Urinary bladder (tissue), 4 donors: ENCODE measurements around the gene RUNX2. TPM values are rescaled to one million over a fixed set of nuclear protein-coding genes. Genes with fewer than 3 reads are reported as not detected.

Experiments
- DNase-seq: peaks from one replicate; pipeline ENCODE4 v3.0.0-alpha.2; 2015; ENCODE audit errors: extremely low spot score
- H3K27ac ChIP-seq: one replicate; pipeline ENCODE4 v1.5.1; 2013; ENCODE audit warnings: low read depth, mild to moderate bottlenecking, moderate library complexity
- H3K36me3 ChIP-seq: one replicate; pipeline ENCODE4 v1.6.1; 2013; ENCODE audit warnings: mild to moderate bottlenecking, moderate library complexity; ENCODE audit not compliant: insufficient read depth
- H3K4me1 ChIP-seq: one replicate; pipeline ENCODE4 v1.6.1; 2013; ENCODE audit warnings: mild to moderate bottlenecking, moderate library complexity; ENCODE audit not compliant: insufficient read depth
- H3K4me3 ChIP-seq: one replicate; pipeline ENCODE4 v1.5.1; 2013; ENCODE audit warnings: low read depth, low read length
- WGBS: extraction: QIAGEN DNeasy Blood & Tissue Kit; methylation state at CpG from one replicate; pipeline ENCODE4 v1.1.7; 2013; 5-methylcytosine and 5-hydroxymethylcytosine counted together
- polyA plus RNA-seq: library from polyadenylated mRNA; stranded (reverse); fragments of 200-250 nt; gene quantifications from one replicate; pipeline ENCODE4 v1.2.3, GENCODE V29; 2013
- total RNA-seq: library from RNA; depleted of rRNA; stranded (reverse); fragments of >200 nt; gene quantifications from one replicate; pipeline ENCODE4 v1.2.3, GENCODE V29; 2014
- donor health status: healthy with polysubstance abuse.
- donor health status: healthy.

The RUNX2 gene
- total and polyA plus RNA-seq, 2 donors: 2.4 to 2.6 TPM

- DNase-seq: no peak
- H3K4me3 ChIP-seq: no peak overlapping the region
- H3K4me1 ChIP-seq: no peaks in the 10 kb centered on the region
- 93% methylated on average over 4 of the region's 4 CpGs for WGBS
- H3K36me3 ChIP-seq: no peaks in the 10 kb centered on the region
- no peak overlapping the region for H3K27ac ChIP-seq
Measured at GRCh38 chr6:45653117-45653883, 325.2 kb downstream of the RUNX2 start.

- WGBS: 95% methylated on average over 2 of the region's 2 CpGs
- no peak for DNase-seq
- Histone ChIP-seq H3K4me1 (no peaks in the 10 kb centered on the region), H3K36me3 (no peaks in the 10 kb centered on the region), H3K27ac (no peak overlapping the region), H3K4me3 (no peak overlapping the region)
Measured at GRCh38 chr6:45654673-45655072, 326.5 kb downstream of the RUNX2 start.

- WGBS: 71% methylated on average over 4 of the region's 4 CpGs
- Histone ChIP-seq H3K36me3 (no peaks in the 10 kb centered on the region), H3K4me1 (no peaks in the 10 kb centered on the region), H3K4me3 (no peak overlapping the region), H3K27ac (no peak overlapping the region)
- no peak for DNase-seq
Measured at GRCh38 chr6:45655745-45656476, 327.8 kb downstream of the RUNX2 start.

DNA sequence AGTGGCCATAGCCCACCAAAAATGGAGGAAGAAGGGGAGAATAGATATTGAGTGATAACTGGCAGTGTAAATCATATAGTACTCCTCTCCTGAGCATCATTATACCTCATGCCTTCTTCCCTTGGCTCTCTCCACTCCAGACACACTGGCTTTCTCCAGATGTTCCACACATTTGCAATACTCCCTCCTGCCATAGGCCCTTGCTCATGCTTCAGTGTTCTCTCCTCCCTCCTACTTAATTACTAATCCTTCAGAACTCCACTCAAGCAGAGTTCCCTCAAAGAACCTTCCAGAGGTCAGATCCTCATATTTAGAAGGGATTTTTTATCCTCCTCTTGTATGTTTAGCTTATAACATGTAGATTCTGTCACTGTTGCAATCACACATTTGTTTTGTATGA lies 329.1 kb downstream of the RUNX2 start:
- Histone ChIP-seq H3K36me3 (no peaks in the 10 kb centered on the region), H3K4me1 (no peaks in the 10 kb centered on the region), H3K27ac (no peak overlapping the region), H3K4me3 (no peak overlapping the region)
- no peak for DNase-seq

DNA sequence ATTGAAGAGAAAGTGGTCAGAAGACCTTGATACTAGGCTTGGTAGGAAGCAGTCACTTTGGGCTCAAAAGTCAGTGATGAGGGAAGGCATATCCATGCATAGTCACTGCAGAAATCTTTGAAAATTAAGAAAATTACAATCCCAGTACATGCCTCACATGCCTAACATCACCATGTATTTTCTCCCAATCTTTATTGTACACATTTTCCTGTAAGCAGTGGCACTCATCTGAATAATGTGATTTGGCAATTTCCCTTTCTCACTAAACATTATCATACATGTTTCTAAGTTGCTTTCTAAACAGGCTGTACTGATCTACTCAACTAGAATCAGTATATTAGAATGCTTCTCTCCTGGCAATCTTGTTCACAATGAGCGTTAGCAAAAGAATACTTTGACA lies 330.3 kb downstream of the RUNX2 start:
- H3K4me3 ChIP-seq: no peak overlapping the region
- H3K36me3 ChIP-seq: no peaks in the 10 kb centered on the region
- no peak for DNase-seq
- no peaks in the 10 kb centered on the region for H3K4me1 ChIP-seq
- 93% methylated on average over 1 of the region's 1 CpG for WGBS
- H3K27ac ChIP-seq: no peak overlapping the region

DNA sequence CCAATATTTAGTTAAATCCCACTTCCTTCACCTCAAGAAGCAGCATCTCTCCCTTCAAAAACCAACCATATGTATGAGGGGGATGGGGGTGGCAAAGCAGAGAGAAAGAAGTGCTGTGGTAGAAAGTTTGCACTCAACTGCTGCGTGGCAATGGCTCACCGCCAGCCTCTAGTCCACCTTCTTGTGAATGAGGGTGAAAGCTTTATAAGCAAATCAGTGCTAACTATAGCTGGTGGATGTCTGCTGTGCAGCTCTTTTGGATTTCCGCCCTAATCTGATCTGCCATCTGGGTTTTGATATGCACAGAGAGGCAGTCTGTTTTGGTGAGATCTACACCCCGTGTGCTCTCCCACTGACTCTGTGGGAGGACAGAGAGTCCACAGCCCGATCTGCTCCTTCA lies 330.8 kb downstream of the RUNX2 start:
- Histone ChIP-seq H3K27ac (no peak overlapping the region), H3K4me3 (no peak overlapping the region), H3K4me1 (no peaks in the 10 kb centered on the region), H3K36me3 (no peaks in the 10 kb centered on the region)
- whole genome bisulfite sequencing: 75% methylated on average over 5 of the region's 5 CpGs
- DNase-seq: no peak

DNA sequence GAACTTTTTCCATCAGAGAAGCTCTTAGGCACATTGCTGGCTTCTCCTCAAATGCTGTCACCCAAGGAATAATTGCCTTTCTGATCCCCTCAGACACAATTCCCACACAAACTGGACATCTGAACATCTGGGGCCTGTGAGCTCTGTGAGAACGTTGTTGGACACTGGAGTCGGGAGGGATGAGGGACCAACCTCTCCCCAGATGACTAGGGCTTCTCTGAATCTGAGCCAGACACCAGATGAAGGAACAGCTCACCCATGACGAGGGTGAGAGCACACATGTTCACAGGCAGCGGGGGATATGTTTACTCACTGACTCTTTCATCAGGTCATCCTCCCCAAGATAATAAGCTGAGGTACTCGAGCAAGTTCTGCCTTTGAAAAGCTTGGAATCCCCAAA lies 333.5 kb downstream of the RUNX2 start:
- Histone ChIP-seq H3K27ac (no peak overlapping the region), H3K4me3 (no peak overlapping the region), H3K4me1 (no peaks in the 10 kb centered on the region), H3K36me3 (no peaks in the 10 kb centered on the region)
- WGBS: 76% methylated on average over 5 of the region's 5 CpGs
- no peak for DNase-seq

DNA sequence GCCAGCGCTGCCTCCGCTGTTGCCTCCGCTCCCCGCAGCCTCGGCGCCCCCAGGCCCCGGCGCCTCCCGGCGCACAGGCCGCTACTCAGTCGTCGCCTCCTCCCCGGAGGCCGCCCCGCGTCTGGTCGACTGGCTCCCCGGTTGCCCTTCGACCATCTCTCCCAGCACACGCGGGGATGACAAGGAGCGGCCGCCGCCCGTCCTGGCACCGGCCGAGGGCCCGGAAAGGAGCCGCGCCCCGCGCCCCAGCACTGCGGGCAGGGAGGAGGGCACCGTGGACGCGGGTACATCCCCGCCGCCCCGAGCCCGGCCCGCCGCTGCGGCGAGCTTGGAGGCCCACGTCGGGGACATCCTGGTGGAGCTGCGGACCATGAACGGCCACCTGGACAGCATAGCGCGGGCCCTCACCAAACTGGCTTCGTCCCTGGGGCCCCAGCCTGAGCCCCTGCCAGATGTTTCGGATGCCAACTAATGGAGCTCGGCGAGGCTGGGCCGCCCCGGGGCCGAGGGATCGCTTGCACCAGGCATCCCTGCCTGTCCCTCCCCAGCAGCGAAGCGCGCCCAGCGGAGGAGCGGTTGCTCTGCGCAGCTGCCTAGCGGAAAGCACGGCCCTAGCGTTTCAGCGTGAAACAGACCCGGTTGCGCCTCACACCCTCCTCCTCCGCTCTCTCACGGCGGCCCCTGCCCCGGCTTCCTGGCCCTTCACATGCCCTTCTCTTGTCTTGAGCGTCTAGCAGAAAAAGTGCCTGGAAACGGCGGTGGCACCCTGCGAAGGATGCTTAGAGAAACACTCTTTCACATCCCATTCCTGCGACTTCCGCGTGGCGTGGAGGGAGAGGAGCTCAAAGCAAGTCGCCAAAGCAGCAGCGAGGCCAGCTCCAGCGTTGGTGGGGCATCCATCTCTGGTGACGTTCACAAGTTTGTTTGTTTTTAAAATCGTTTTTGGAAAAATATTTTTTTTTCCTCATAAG lies 335.4 kb downstream of the RUNX2 start:
- H3K4me3 ChIP-seq: no peak overlapping the region
- no peak for DNase-seq
- 24% methylated on average over 88 of the region's 88 CpGs for WGBS

DNA sequence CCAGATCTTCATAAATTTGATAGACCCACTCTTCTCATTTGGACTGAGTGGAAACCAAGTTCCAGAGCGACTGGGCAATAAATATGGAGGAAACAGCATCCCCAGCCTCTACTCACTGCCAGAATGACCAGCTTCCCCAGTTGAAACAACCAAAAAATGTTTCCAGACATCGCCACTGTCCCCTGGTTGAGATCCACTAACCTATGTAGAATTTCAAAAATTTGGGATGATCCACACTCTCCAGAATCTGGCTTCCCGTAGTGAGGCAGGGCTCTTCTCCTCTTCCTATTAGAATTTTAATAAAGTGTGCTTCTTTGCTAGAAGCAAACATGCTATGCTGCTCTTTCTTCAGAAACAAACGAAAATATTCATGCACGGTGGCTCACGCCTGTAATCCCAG lies 336.6 kb downstream of the RUNX2 start:
- Histone ChIP-seq H3K36me3 (no peaks in the 10 kb centered on the region), H3K4me3 (no peak overlapping the region), H3K27ac (no peak overlapping the region), H3K4me1 (no peaks in the 10 kb centered on the region)
- WGBS: 94% methylated on average over 6 of the region's 6 CpGs
- DNase-seq: no peak

More for the DNA sequence above, 335.4 kb downstream of the RUNX2 start:
- Histone ChIP-seq H3K4me1 (no peaks in the 10 kb centered on the region), H3K27ac (no peak overlapping the region), H3K36me3 (no peaks in the 10 kb centered on the region)

- Histone ChIP-seq H3K36me3 (no peaks in the 10 kb centered on the region), H3K4me1 (no peaks in the 10 kb centered on the region), H3K27ac (no peak overlapping the region), H3K4me3 (no peak overlapping the region)
- no peak for DNase-seq
- WGBS: 92% methylated on average over 7 of the region's 7 CpGs
Measured at GRCh38 chr6:45665859-45666258, 337.7 kb downstream of the RUNX2 start.

DNA sequence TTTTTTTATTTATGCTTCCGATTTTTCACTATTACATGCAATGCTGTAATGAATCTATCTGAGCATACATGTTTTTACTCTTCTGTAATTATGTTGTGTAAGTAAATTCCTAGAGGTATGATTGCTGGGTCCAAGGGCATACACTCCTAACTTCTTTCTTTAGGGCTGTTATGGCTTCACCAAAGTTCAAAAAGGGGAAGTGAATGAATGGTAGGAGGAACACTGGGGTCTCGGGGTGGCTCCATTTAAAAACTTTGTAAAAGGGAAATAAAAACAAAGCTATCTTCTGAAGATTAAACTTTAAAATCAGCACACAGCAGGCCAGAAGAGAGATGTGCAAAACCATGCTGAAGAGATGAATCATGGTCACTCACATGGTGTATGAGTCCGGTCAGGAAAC lies 338.7 kb downstream of the RUNX2 start:
- no peaks in the 10 kb centered on the region for H3K4me1 ChIP-seq
- DNase-seq: no peak
- no peak overlapping the region for H3K27ac ChIP-seq
- no peak overlapping the region for H3K4me3 ChIP-seq
- 86% methylated on average over 3 of the region's 3 CpGs for WGBS
- H3K36me3 ChIP-seq: no peaks in the 10 kb centered on the region

GRCh38 chr6:45667300-45667699 lies 339.2 kb downstream of the RUNX2 start:
- DNase-seq: no peak
- H3K4me3 ChIP-seq: no peak overlapping the region
- no peak overlapping the region for H3K27ac ChIP-seq
- 76% methylated on average over 6 of the region's 6 CpGs for WGBS
- no peaks in the 10 kb centered on the region for H3K4me1 ChIP-seq
- no peaks in the 10 kb centered on the region for H3K36me3 ChIP-seq

DNA sequence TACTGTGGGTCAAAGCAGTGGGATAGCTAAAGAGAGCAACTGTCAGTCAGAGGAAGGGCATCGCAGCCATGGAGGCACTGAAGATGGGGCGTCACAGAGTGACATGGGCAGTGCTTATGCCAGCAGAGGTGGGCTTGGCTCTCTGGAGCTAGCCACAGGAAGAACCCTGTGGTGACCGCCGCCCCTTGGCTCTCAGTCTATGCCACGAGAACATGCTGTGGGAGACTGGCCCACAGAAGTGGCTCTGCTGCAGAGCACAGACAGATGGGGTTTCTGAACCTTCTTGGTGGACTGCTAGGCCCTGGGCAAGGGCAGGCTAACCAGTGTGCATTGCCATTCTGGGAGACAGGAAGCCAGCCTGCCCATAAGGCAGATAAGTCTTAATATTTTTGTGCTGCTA lies 339.6 kb downstream of the RUNX2 start:
- Histone ChIP-seq H3K4me3 (no peak overlapping the region), H3K27ac (no peak overlapping the region), H3K36me3 (no peaks in the 10 kb centered on the region), H3K4me1 (no peaks in the 10 kb centered on the region)
- DNase-seq: no peak
- 96% methylated on average over 5 of the region's 5 CpGs for WGBS
